K562 (cell line): Measurements from ENCODE around the gene TTLL4. TPM values are rescaled to one million over a fixed set of nuclear protein-coding genes. Genes with fewer than 3 reads are reported as not detected.

Experiments
- ATAC-seq: fragments of 200-7000 bp; cut with Tn5 transposase; 3 replicates; pipeline ENCODE4 v1.9.1; 2020; ENCODE audit warnings: moderate library complexity
- BruUV-seq: library from RNA; stranded (reverse); fragments of 400-500 nt; replicated peaks from 2 replicates; lab custom pipeline; 2021; lab: Mats Ljungman, UMichigan
- CTCF ChIA-PET: fragments of 300-600 bp; formaldehyde crosslinking; extraction: SDS; loops from one replicate; lab custom pipeline; 2021; ENCODE audit warnings: low intra/inter-chr PET ratio; lab: Yijun Ruan, JAX
- POLR2A ChIA-PET: fragments of 300-600, 350-650 bp; sonication (Branson Sonifier 250); formaldehyde crosslinking; extraction: SDS; loops from one replicate; lab custom pipeline; 2021; ENCODE audit warnings: antibody characterized with exemption, inconsistent platforms; lab: Yijun Ruan, JAX
- DNase-seq, 4 experiments: peaks; one replicate each; pipeline versions ENCODE4 v3.0.0 to v3.0.0-alpha.2; 2011 to 2018; ENCODE audit warnings: low spot score in 3 of 4, mixed read lengths in 3 of 4; ENCODE audit errors: extremely low read depth in 1 of 4
- FAIRE-seq: peaks from 2 replicates; lab custom pipeline; 2011; peaks lifted over from hg19 to GRCh38; lab: Jason Lieb, UNC
- H2AFZ ChIP-seq: 2 replicates; pipeline ENCODE4 v1.6.0; 2011; ENCODE audit warnings: low read depth, low read length, control low read depth, inconsistent platforms
- H3K27ac ChIP-seq: fragments of 200-600 bp; 3 replicates; pipeline ENCODE4 v1.8.0; 2011; ENCODE audit warnings: low read depth, mild to moderate bottlenecking, control low read depth, inconsistent platforms, low read length, moderate library complexity, mixed read lengths; ENCODE audit errors: extremely low read depth
- H3K27me3 ChIP-seq, 2 experiments: fragments of 300-600 bp in 1 of 2; 2 replicates in 1 of 2; 3 replicates in 1 of 2; pipeline versions ENCODE4 v1.6.0 to v1.8.0; 2011; ENCODE audit warnings: inconsistent platforms in 2 of 2, low read length in 2 of 2, mild to moderate bottlenecking in 1 of 2, mixed read lengths in 1 of 2, moderate library complexity in 1 of 2; ENCODE audit not compliant: control insufficient read depth in 2 of 2, insufficient read depth in 2 of 2
- H3K36me3 ChIP-seq: fragments of 300-600 bp; 3 replicates; pipeline ENCODE4 v1.8.0; 2011; ENCODE audit warnings: mild to moderate bottlenecking, low read length, inconsistent platforms; ENCODE audit not compliant: control insufficient read depth, insufficient read depth
- H3K4me1 ChIP-seq, 2 experiments: fragments of 200-600 bp in 1 of 2; replicated peaks in 1 of 2; 2 replicates in 1 of 2; 3 replicates in 1 of 2; pipeline versions ENCODE4 v1.5.1 to v1.8.0; 2011; ENCODE audit warnings: inconsistent platforms in 2 of 2, low read length in 2 of 2, mild to moderate bottlenecking in 1 of 2, mixed read lengths in 1 of 2, moderate library complexity in 1 of 2; ENCODE audit not compliant: control insufficient read depth in 2 of 2, insufficient read depth in 2 of 2
- H3K4me2 ChIP-seq: 2 replicates; pipeline ENCODE4 v1.6.1; 2011; ENCODE audit warnings: low read length, control low read depth, inconsistent platforms, mixed read lengths; ENCODE audit not compliant: insufficient read depth
- H3K4me3 ChIP-seq: fragments of 200-600 bp; sonication (generic), shearing (Covaris generic); 2 replicates; pipeline ENCODE4 v1.5.1; 2016; ENCODE audit warnings: control low read depth, inconsistent platforms
- H3K79me2 ChIP-seq: fragments of 200-600 bp; 3 replicates; pipeline ENCODE4 v1.8.0; 2011; ENCODE audit warnings: low read length, inconsistent platforms; ENCODE audit not compliant: control insufficient read depth, insufficient read depth
- H3K9ac ChIP-seq, 2 experiments: 2 replicates each; pipeline versions ENCODE4 v1.6.0 to v1.6.1; 2011; ENCODE audit warnings: low read depth in 2 of 2, low read length in 2 of 2, control low read depth in 1 of 2, inconsistent platforms in 1 of 2, mild to moderate bottlenecking in 1 of 2, mixed read lengths in 1 of 2; ENCODE audit not compliant: insufficient read depth in 1 of 2
- H3K9me1 ChIP-seq: one replicate; pipeline ENCODE4 v1.6.0; 2011; ENCODE audit warnings: inconsistent platforms, mild to moderate bottlenecking, low read length, moderate library complexity; ENCODE audit not compliant: control insufficient read depth, insufficient read depth
- H3K9me3 ChIP-seq: replicated peaks from 2 replicates; pipeline ENCODE4 v1.5.1; 2011; ENCODE audit warnings: low read depth, low read length, inconsistent platforms; ENCODE audit not compliant: control insufficient read depth, insufficient read depth
- H4K20me1 ChIP-seq: replicated peaks from 2 replicates; pipeline ENCODE4 v1.6.1; 2011; ENCODE audit warnings: low read length, inconsistent platforms, mixed read lengths; ENCODE audit not compliant: control insufficient read depth, insufficient read depth
- CCAR2 ChIP-seq: fragments of 200-400 bp; formaldehyde crosslinking; IDR thresholded peaks from 2 replicates; pipeline ENCODE4 v1.6.1; 2017; ENCODE audit warnings: mild to moderate bottlenecking, low read depth, low read length
- EHMT2 ChIP-seq: fragments of 450-650 bp; IDR thresholded peaks from 2 replicates; pipeline ENCODE4 v1.6.1; 2018; ENCODE audit warnings: antibody characterized with exemption
- FOXP1 ChIP-seq: sonication (generic); formaldehyde crosslinking; IDR thresholded peaks from 2 replicates; pipeline ENCODE4 v1.8.0; 2022; ENCODE audit warnings: mild to moderate bottlenecking, missing genetic modification reagents
- HNRNPL ChIP-seq: fragments of 200-400 bp; formaldehyde crosslinking; IDR thresholded peaks from 2 replicates; pipeline ENCODE4 v1.6.1; 2017; ENCODE audit warnings: low read depth, mild to moderate bottlenecking, low read length
- NR1H2 ChIP-seq: sonication (generic); formaldehyde crosslinking; IDR thresholded peaks from 2 replicates; pipeline ENCODE4 v1.4.0; 2020; ENCODE audit warnings: mild to moderate bottlenecking, missing genetic modification reagents
- POLR2H ChIP-seq: IDR thresholded peaks from 2 replicates; pipeline ENCODE4 v1.6.1; 2016; ENCODE audit warnings: missing genetic modification characterization, low read depth, mild to moderate bottlenecking, control low read depth, missing compliant biosample characterization, moderate library complexity
- RREB1 ChIP-seq: fragments of 250-450 bp; sonication (Bioruptor Pico); IDR thresholded peaks from 2 replicates; pipeline ENCODE4 v1.4.0; 2020
- SIX5 ChIP-seq, 2 experiments: IDR thresholded peaks; 2 replicates each; pipeline ENCODE4 v1.6.1; 2011; ENCODE audit warnings: low read length in 2 of 2, borderline replicate concordance in 1 of 2, low read depth in 1 of 2, mild to moderate bottlenecking in 1 of 2, moderate library complexity in 1 of 2; ENCODE audit not compliant: insufficient read depth in 1 of 2
- ZNF324 ChIP-seq: fragments of 250-450 bp; sonication (Bioruptor Pico); IDR thresholded peaks from 2 replicates; pipeline ENCODE4 v1.4.0; 2020; ENCODE audit warnings: mild to moderate bottlenecking
- ZNF586 ChIP-seq: fragments of 450-650 bp; formaldehyde crosslinking; conservative IDR thresholded peaks from 2 replicates; pipeline ENCODE4 v1.4.0; 2020; ENCODE audit warnings: mild to moderate bottlenecking, moderate library complexity
- WGBS: fragments of 100-300 bp; shearing (Covaris generic); methylation state at CpG from one replicate; pipeline ENCODE4 v1.1.6; 2016; ENCODE audit warnings: low coverage, mixed read lengths; ENCODE audit not compliant: insufficient coverage; ENCODE audit errors: missing lambda C conversion rate; 5-methylcytosine and 5-hydroxymethylcytosine counted together
- in situ Hi-C: fragments of 300-500 bp; cut with MboI; formaldehyde crosslinking; loops from 4 replicates; pipeline ENCODE4 v1.15.0; 2018; ENCODE audit warnings: inconsistent platforms, mixed read lengths
- intact Hi-C: fragments of 100-400 bp; cut with micrococcal nuclease; formaldehyde crosslinking; loops from 2 replicates; pipeline ENCODE4 v1.14.2; 2022
- polyA plus RNA-seq, 8 experiments: library from polyadenylated mRNA; depleted of rRNA in 4 of 8; stranded (reverse) in 5 of 8; unstranded in 3 of 8; fragments of >200 nt; fragmentation: Nextera tagmentation in 2 of 8; fragmentation: Illumina TruSeq in 1 of 8; extraction: Ambion mirVana in 2 of 8; extraction: Trizol in 1 of 8; gene quantifications; 2 replicates each; pipeline versions ENCODE4 v1.2.1 to v1.2.3, GENCODE V29; 2011 to 2014; ENCODE audit warnings: inconsistent platforms in 1 of 8, missing spikeins in 1 of 8
- total RNA-seq, 7 experiments: library from RNA; depleted of rRNA in 6 of 7; stranded (reverse); fragments of >200 nt in 6 of 7; fragmentation: Illumina TruSeq in 2 of 7; extraction: Trizol in 2 of 7; gene quantifications; 2 replicates each; pipeline versions ENCODE4 v1.2.1 to v1.2.3, GENCODE V29; 2011 to 2021; ENCODE audit warnings: low replicate concordance in 1 of 7

Gene TTLL4
- total and polyA plus RNA-seq, 9 of the 15 experiments (the other 6 are each of a cell fraction or from before 2014, with no cell fraction given), result 12.6 to 67.5 (median 24.5) TPM

GRCh38 chr2:218746470-218746795 lies 35.8 kb downstream of the TTLL4 start:
- H3K27me3 ChIP-seq, result no peaks in the 10 kb centered on the region
- ATAC-seq (no peak), DNase-seq (no peak), FAIRE-seq (no peak)
- in situ Hi-C loops, result no loop called here
- BruUV-seq, result no TSS peak
- H3K4me1 ChIP-seq, result peaks cover 5 to 12% of the 10 kb centered on the region in 2 experiments; a peak in 3 of 5 replicates
- TF ChIP-seq NR1H2 (CRISPR knock-in tag) (no peak), HNRNPL (no peak)
- H3K4me2 ChIP-seq, result no peak overlapping the region
- H3K4me3 ChIP-seq, result no peak overlapping the region
- H3K36me3 ChIP-seq, result peaks cover 69% of the 10 kb centered on the region; the same call in 2 of the 3 replicates
- H2AFZ ChIP-seq, result no peak overlapping the region
- 100% methylated on average over 1 of the region's 1 CpG for WGBS
- intact Hi-C loops, result no loop called here
- H3K9me3 ChIP-seq, result no peaks in the 10 kb centered on the region
- H3K9me1 ChIP-seq, result no peaks in the 10 kb centered on the region
- no peak overlapping the region for H3K9ac ChIP-seq
- H4K20me1 ChIP-seq, result no peaks in the 10 kb centered on the region
- ChIA-PET POLR2A (interaction anchor here (0.6 kb wide), 1 partner anchor 26 kb away, joined by 3 read pairs; no protein-coding TSS in a partner anchor), CTCF (no interaction called here)
- H3K27ac ChIP-seq, result no peak overlapping the region
- no peaks in the 10 kb centered on the region for H3K79me2 ChIP-seq

GRCh38 chr2:218746960-218747359 lies 36.3 kb downstream of the TTLL4 start:
- Histone ChIP-seq H3K27me3 (no peaks in the 10 kb centered on the region), H3K9ac (no peak overlapping the region), H3K4me1 (peaks cover 5 to 12% of the 10 kb centered on the region in 2 experiments; a peak in 3 of 5 replicates), H3K9me3 (no peaks in the 10 kb centered on the region), H3K79me2 (no peaks in the 10 kb centered on the region), H3K4me2 (no peak overlapping the region), H4K20me1 (no peaks in the 10 kb centered on the region), H3K27ac (no peak overlapping the region; the same call in 2 of the 3 replicates), H3K9me1 (no peaks in the 10 kb centered on the region), H3K36me3 (peaks cover 68% of the 10 kb centered on the region; the same call in 2 of the 3 replicates), H2AFZ (no peak overlapping the region), H3K4me3 (no peak overlapping the region)
- POLR2A ChIA-PET, result no interaction called here
- DNase-seq (no peak), ATAC-seq (no peak), FAIRE-seq (no peak)
- BruUV-seq, result no TSS peak
- CTCF ChIA-PET, result no interaction called here
- intact Hi-C loops (no loop called here), in situ Hi-C loops (no loop called here)
- 97% methylated on average over 8 of the region's 10 CpGs for WGBS
- TF ChIP-seq FOXP1 (CRISPR knock-in tag), result no peak
- TF ChIP-seq ZNF324 (CRISPR knock-in tag), result no peak
- TF ChIP-seq EHMT2, result no peak
- TF ChIP-seq POLR2H (tag), result no peak
- TF ChIP-seq ZNF586 (CRISPR knock-in tag), result no peak
- no peak for TF ChIP-seq RREB1 (CRISPR knock-in tag)
- TF ChIP-seq CCAR2, result no peak
- TF ChIP-seq SIX5 (IDR thresholded peaks at IDR 0.05; ENCODE audit: borderline replicate concordance in 1 of 2, insufficient read depth in 1 of 2, low read depth in 1 of 2, low read length in 2 of 2), result no peak
